ENCODE results near the gene PRRG2. TPM values are rescaled to one million over a fixed set of nuclear protein-coding genes. Genes with fewer than 3 reads are reported as not detected.

Gene PRRG2
- polyA plus RNA-seq, 1 donor from 2014 or later, result 0.26 TPM

DNA sequence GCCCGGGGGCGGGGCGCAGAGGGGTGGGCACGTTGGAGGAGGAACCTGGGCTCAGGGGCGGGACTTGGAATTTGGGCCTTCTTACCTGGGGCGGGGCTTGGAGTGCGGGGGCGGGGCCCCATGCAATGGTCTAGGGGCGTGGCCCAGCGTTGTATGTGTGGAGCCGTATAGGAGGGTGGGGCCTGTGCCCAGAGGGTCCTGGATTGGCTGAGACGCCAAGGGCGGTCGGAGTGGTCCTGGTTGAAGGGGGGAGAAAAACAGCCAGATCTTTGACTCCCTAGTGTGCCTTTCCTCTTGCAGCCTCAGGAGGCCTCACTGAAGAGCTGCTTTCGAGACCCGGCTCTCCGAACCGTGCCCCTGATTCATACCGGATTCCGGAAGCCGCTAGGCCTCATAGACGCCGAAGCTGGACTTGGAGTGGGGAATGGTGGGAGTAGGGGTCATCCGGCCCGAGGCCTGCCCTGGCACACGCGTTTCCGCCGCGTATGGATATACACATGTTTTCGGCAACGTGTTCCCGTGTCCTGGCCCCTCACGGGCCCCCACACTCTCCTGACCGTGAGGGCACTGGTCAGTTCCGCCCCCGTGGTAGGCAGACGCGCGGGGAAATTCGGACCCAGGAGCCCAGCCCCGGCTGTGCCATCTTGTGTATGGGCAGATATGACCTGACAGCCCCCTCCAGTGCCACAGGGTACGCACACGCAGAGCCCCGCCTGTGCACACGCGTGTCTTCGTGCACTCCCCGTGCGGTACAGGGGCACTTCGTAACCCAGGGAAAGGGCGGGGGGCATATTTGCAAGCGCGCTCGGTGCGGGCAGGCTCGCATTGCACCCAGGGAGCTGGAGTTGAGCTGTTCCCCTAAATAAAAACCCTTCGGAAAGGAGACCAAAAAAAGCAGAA lies 9.2 kb downstream of the PRRG2 start:
- H3K4me3 Mint-ChIP-seq, result peak overlapping the region; percentile 77 to 97 (median 92)
- H3K36me3 Mint-ChIP-seq, result peaks cover 2% of the 10 kb centered on the region
- peak overlapping the region; percentile 85 to 95 (median 92) for H3K27ac Mint-ChIP-seq
- no peaks in the 10 kb centered on the region for H3K27me3 Mint-ChIP-seq
- H3K9me3 Mint-ChIP-seq, result no peaks in the 10 kb centered on the region
- peaks cover 10 to 25% (median 19%) of the 10 kb centered on the region in 3 donors for H3K4me1 Mint-ChIP-seq

GRCh38 chr19:49590971-49591730 lies 10.0 kb downstream of the PRRG2 start, which contains the start of gene PRR12:
Gene PRR12, plus strand, starts transcription at chr19:49591182. Its CDS starts 473 bp downstream, at chr19:49591655.
- Mint-ChIP-seq H3K9me3 (no peaks in the 10 kb centered on the region), H3K27me3 (no peaks in the 10 kb centered on the region), H3K36me3 (peaks cover 2% of the 10 kb centered on the region), H3K4me3 (peak within 1 kb of the TSS; percentile 80 to 97 (median 92)), H3K4me1 (peaks cover 10 to 25% (median 19%) of the 10 kb centered on the region in 3 donors), H3K27ac (peak within 1 kb of the TSS; percentile 87 to 95 (median 92))

GRCh38 chr19:49591731-49592485 lies 10.8 kb downstream of the PRRG2 start:
- H3K4me3 Mint-ChIP-seq, result peak overlapping the region; percentile 80 to 94 (median 92)
- peak overlapping the region; percentile 87 to 94 (median 92) for H3K27ac Mint-ChIP-seq
- H3K4me1 Mint-ChIP-seq, result peaks cover 10 to 25% (median 19%) of the 10 kb centered on the region in 3 donors
- H3K9me3 Mint-ChIP-seq, result no peaks in the 10 kb centered on the region
- no peaks in the 10 kb centered on the region for H3K27me3 Mint-ChIP-seq
- peaks cover 2% of the 10 kb centered on the region for H3K36me3 Mint-ChIP-seq

DNA sequence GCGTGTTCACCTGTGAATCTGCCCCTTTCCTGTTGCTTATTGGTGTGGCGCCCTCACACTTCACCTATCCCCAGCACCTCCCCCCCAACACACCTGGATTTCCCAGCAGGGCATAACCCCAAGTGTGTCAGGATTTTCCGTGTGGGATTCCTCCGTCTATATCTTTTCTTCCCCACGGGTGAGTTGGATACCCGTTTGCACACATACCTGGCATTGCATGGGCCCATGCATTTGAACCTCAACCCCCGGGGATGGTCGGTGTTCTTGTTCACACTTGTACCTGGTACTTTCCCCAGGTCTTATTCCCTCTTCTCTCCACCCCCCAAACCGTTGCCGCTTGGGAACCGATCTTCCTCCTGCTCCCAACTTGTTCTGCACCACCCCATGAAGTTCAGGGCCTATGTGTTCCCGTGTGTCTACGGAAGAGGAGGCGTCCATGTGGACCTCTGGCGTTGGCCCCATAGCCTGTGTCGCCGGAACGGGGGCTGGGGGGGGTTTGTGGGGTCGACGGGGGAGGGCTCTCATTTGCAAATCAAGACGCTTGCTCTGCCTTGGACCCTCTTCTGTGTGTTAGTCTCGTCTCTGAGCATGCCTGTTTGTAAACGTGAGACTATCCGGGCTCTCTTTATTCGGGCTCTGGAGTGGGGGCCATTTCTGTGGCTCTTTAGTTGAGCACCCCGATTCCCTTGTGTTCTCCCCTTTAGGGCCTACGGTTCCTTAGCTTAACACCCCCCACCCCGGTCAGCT lies 11.5 kb downstream of the PRRG2 start:
- H3K36me3 Mint-ChIP-seq, result peaks cover 2% of the 10 kb centered on the region
- peaks cover 10 to 25% (median 19%) of the 10 kb centered on the region in 3 donors for H3K4me1 Mint-ChIP-seq
- no peaks in the 10 kb centered on the region for H3K27me3 Mint-ChIP-seq
- peak overlapping the region; percentile 80 to 94 (median 92) for H3K4me3 Mint-ChIP-seq
- no peaks in the 10 kb centered on the region for H3K9me3 Mint-ChIP-seq
- H3K27ac Mint-ChIP-seq, result peak overlapping the region; percentile 87 to 94 (median 92)

- peak overlapping the region; percentile 87 to 94 (median 92) for H3K27ac Mint-ChIP-seq
Observed at GRCh38 chr19:49593233-49594113, 12.4 kb downstream of the PRRG2 start.

DNA sequence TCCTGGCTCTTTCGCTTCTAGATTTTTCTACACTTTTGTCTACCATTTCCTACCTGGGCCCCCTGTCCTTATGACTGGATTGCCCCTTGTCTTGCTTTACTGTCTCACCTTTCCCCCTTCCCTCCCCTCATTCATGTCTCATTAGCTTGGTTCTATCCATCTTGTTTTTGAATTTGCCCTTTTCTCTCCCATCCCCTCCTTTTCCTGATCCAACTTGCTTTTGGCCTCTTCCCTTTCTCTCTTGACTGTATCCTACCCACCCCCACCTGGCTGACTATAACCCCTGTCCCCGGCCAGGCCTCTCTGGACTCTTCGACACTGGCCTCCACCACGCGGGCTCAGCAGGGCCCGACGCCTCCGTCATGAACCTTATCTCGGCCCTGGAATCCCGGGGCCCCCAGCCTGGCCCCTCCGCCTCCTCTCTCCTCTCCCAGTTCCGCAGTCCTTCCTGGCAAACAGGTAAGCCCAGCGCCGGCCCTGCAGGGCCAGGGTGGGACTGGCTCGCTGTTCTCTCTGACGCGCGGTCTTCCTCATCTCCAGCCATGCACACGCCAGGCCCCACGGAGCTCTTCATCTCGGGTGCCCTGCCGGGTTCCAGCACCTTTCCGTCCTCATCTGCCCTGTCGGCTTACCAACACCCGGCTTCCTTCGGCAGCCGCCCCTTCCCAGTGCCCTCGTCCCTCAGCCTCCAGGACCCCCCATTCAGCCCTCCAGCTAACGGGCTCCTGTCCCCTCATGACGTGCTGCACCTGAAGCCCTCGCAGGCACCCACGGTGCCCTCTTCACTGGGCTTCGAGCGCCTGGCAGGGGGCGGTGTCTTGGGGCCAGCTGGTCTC lies 13.3 kb downstream of the PRRG2 start:
- Mint-ChIP-seq H3K36me3 (no peaks in the 10 kb centered on the region), H3K4me1 (peaks cover 10 to 22% (median 18%) of the 10 kb centered on the region in 3 donors), H3K9me3 (no peaks in the 10 kb centered on the region), H3K27me3 (no peaks in the 10 kb centered on the region), H3K4me3 (peak overlapping the region in 3 of 4 donors; percentile 15 to 80 (median 57)), H3K27ac (peak overlapping the region in 2 of 3 donors; percentile 87 to 92)

More at GRCh38 chr19:49593233-49594113, 12.4 kb downstream of the PRRG2 start:
- Mint-ChIP-seq H3K4me3 (peak overlapping the region; percentile 80 to 94 (median 92)), H3K9me3 (no peaks in the 10 kb centered on the region), H3K4me1 (peaks cover 10 to 25% (median 19%) of the 10 kb centered on the region in 3 donors), H3K27me3 (no peaks in the 10 kb centered on the region), H3K36me3 (peaks cover 2% of the 10 kb centered on the region)

- H3K27me3 Mint-ChIP-seq, result no peaks in the 10 kb centered on the region
- no peak overlapping the region for H3K27ac Mint-ChIP-seq
- H3K36me3 Mint-ChIP-seq, result no peaks in the 10 kb centered on the region
- peaks cover 10 to 18% (median 13%) of the 10 kb centered on the region in 3 donors for H3K4me1 Mint-ChIP-seq
- H3K4me3 Mint-ChIP-seq, result no peak overlapping the region
- H3K9me3 Mint-ChIP-seq, result no peaks in the 10 kb centered on the region
Observed at GRCh38 chr19:49594993-49595818, 14.1 kb downstream of the PRRG2 start.

GRCh38 chr19:49595819-49596404 lies 14.8 kb downstream of the PRRG2 start:
- H3K27ac Mint-ChIP-seq, result no peak overlapping the region
- peaks cover 10 to 18% (median 13%) of the 10 kb centered on the region in 3 donors for H3K4me1 Mint-ChIP-seq
- H3K9me3 Mint-ChIP-seq, result no peaks in the 10 kb centered on the region
- no peak overlapping the region for H3K4me3 Mint-ChIP-seq
- no peaks in the 10 kb centered on the region for H3K27me3 Mint-ChIP-seq
- H3K36me3 Mint-ChIP-seq, result no peaks in the 10 kb centered on the region

- Mint-ChIP-seq H3K4me3 (no peak overlapping the region), H3K36me3 (no peaks in the 10 kb centered on the region), H3K4me1 (peaks cover 10 to 18% (median 13%) of the 10 kb centered on the region in 3 donors), H3K27ac (no peak overlapping the region), H3K9me3 (no peaks in the 10 kb centered on the region), H3K27me3 (no peaks in the 10 kb centered on the region)
Observed at GRCh38 chr19:49596407-49596806, 15.3 kb downstream of the PRRG2 start.

DNA sequence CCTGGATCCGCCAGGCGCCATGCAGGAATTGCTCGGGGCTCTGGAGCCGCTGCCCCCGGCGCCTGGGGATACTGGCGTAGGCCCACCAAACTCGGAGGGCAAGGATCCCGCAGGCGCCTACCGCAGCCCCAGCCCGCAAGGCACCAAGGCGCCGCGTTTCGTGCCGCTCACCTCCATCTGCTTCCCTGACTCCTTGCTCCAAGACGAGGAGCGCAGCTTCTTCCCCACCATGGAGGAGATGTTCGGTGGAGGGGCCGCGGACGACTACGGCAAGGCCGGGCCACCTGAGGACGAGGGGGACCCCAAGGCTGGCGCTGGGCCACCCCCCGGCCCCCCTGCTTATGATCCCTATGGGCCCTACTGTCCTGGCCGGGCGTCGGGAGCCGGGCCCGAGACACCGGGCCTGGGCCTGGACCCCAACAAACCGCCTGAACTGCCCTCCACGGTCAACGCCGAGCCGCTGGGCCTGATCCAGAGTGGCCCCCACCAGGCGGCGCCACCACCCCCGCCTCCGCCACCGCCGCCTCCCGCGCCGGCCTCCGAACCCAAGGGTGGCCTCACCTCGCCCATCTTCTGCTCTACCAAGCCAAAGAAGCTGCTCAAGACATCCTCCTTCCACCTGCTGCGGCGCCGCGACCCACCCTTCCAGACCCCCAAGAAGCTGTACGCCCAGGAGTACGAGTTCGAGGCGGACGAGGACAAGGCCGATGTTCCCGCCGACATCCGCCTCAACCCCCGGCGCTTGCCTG lies 16.0 kb downstream of the PRRG2 start:
- Mint-ChIP-seq H3K4me3 (no peak overlapping the region), H3K4me1 (peaks cover 10 to 18% (median 13%) of the 10 kb centered on the region in 3 donors), H3K27me3 (no peaks in the 10 kb centered on the region), H3K9me3 (no peaks in the 10 kb centered on the region), H3K27ac (no peak overlapping the region), H3K36me3 (peaks cover 2% of the 10 kb centered on the region)

DNA sequence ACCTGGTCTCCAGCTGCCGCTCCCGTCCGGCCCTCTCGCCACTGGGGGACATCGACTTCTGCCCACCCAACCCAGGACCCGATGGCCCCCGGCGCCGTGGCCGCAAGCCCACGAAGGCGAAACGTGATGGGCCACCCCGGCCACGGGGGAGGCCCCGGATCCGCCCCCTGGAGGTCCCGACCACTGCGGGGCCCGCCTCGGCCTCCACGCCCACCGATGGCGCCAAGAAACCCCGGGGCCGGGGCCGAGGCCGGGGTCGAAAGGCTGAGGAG lies 16.5 kb downstream of the PRRG2 start:
- H3K27me3 Mint-ChIP-seq, result no peaks in the 10 kb centered on the region
- H3K27ac Mint-ChIP-seq, result no peak overlapping the region
- peaks cover 2% of the 10 kb centered on the region for H3K36me3 Mint-ChIP-seq
- H3K4me3 Mint-ChIP-seq, result no peak overlapping the region
- no peaks in the 10 kb centered on the region for H3K9me3 Mint-ChIP-seq
- peaks cover 8 to 12% (median 10%) of the 10 kb centered on the region in 3 donors for H3K4me1 Mint-ChIP-seq
